HG03025 (cell line): Measurements from ENCODE around the gene CADPS2.

Experiments
- ATAC-seq: cut with Tn5 transposase; IDR thresholded peaks from one replicate; pipeline ENCODE4 v1.9.1; 2021; ENCODE audit warnings: mild to moderate bottlenecking, moderate library complexity; ENCODE audit not compliant: unreplicated experiment, low FRiP score

The CADPS2 gene

DNA sequence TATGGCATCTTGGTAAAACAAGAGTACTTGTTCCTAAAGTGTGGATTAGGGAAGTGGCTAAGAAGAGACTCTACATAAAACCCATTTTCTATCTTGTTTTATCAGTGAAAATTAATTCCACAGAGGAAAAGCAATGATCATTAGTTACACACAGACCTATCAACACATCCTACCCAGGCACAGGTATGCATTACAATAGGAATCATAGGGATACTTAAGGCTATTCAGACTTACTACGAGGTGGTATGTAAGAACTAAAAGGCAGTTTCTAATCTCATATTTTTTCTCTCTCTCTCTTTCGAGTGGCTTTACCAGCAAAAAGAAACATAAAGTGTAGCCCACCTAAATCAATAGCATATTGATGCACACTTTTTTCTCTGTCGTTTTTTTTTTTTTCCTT, 415.4 kb downstream of the CADPS2 start:
- no peak for ATAC-seq

DNA sequence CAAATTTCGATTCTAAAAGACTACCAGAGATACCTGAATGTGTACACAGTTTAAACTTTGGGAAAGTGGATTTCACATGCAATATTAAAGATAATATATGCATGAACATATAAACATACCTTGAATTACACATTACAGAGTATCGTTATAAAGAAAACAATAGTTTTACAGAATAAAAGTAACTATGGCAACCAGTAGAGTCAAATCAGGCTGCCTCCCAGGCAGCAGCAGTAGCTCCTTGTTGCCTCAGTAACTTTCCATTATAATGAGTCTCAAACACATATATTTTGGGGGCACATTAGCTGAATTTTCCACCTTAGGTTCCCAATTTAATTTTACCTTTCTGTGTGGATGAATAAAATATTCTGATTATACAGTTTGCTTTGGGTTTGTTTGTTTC, 417.3 kb downstream of the CADPS2 start:
- ATAC-seq, result no peak

GRCh38 chr7:122467661-122468449, 418.4 kb downstream of the CADPS2 start:
- no peak for ATAC-seq

DNA sequence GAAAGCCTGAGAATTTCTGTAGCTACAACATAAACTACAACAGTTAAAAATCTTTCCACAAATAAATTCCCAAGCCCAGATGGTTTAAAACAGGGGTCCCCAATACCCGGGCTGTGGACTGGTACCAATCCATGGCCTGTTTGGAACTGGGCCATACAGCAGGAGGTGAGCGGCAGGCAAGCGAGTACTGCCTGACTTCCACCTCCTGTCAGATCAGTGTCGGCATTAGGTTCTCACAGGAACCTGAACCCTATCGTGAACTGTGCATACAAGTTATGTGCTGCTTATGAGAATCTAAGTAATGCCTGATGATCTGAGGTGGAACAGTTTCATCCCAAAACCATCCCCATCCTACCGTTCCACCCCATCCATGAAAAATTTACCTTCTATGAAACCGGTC, 421.0 kb downstream of the CADPS2 start:
- ATAC-seq, result no peak

GRCh38 chr7:122463631-122464030, 422.6 kb downstream of the CADPS2 start:
- no peak for ATAC-seq

DNA sequence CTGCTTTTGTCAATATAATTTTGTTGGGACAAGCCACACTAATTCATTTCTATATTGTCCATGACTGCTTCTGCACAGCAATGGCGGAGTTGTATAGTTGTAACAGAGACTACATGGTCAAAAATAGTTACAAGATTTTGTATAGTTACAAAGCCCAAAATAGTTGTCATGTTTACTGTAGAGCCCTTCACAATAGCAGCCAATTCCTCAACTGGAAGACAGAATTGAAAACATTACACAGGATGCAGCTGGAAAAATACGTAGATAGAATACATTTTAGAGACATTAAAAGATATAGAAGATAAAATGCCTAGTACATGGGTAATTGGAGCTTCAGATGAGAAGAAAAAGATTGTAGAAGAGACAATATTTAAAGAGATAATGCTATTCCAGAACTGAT, 425.3 kb downstream of the CADPS2 start:
- ATAC-seq, result no peak

- no peak for ATAC-seq
Observed at GRCh38 chr7:122457969-122458368, 428.3 kb downstream of the CADPS2 start.

DNA sequence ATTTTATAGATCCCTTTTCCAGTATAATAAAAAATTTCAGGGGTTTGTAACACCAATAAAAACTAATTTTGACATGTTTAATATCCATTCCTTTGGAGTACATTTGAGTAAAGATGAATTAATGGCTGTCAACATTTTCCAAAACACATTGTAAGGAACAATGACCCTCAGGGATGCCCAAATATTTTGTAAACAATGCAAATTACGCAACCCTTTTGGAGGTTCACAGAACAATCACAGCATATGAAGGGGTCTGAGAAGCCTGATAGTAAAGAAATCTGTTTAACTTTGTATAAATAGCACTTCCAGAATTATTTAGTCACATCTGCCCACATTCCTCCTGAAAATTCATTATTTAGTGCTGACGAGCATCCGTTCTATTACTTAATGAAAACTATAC, 428.9 kb downstream of the CADPS2 start:
- ATAC-seq, result no peak

DNA sequence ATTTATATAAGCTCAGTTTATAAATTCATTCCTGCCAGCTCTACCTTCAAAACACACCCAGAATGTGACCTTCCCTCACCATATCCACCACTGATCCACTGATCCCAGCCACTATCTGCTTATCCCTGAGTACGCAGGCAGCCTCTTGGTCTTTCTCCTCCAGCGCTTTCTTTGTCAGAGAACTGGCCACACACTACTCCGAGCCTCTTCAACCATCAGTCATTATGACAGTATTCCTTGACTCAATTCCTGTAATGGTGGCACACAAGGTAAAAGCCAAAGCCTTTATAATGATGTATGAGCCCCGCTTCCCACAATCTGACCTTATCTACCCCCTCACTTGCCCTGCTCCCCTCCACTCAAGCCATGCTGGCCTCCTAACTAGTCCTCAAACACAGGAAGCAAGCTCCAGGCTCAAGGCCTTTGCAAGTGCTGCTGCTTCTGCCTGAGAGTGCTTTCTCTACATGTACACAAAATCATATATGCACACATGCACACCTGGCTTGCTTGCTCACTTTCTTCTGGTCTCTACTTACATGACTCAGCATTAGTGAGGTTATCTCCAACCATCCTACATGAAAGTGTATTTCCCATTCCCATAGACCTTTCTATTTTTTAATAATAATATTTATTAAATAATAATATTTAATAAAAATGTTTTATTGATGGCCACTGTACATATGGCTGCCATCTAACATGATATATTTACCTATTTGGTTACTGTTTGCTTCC, 431.3 kb downstream of the CADPS2 start:
- ATAC-seq, result no peak

GRCh38 chr7:122453432-122453831, 432.8 kb downstream of the CADPS2 start:
- ATAC-seq, result no peak

GRCh38 chr7:122448893-122449589, 437.2 kb downstream of the CADPS2 start:
- ATAC-seq, result no peak

DNA sequence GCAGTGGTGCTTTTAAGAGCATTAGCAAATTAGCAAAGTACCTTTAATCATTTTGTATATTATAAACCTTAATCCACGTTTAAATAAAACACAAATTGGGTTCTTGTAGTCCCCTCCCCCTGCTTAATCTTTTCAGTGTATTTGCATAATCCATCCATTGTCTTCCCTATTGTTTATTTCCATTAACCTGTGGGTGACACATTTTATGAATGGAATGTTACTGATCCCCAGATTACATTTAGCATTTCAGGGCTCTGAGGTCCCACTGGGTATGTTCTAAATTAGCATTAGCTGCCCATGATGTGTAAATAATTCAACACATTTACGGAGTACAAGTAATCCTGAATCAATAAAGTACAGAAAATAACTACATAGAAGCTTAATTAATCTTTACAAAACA, 443.3 kb downstream of the CADPS2 start:
- ATAC-seq, result no peak

GRCh38 chr7:122438492-122438891, 447.8 kb downstream of the CADPS2 start:
- ATAC-seq, result no peak

DNA sequence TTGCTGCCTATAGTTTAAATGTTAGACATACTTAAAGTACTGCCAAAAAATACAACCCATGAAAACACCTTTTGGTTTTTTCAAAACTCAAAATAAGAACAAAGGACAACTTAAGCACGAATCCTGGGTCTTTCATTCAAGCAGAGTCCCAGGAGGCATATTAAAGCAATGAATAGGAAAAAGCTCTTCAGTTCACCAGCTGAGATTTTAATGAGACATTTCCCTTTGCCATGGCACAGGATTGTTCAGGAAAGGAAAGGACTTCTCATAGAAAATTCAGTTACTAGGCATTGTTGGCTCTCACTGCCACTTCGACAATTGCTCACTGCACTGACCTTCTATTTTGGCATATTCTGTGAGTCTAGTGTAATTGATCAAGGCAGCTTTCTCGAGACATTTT, 448.3 kb downstream of the CADPS2 start:
- no peak for ATAC-seq

DNA sequence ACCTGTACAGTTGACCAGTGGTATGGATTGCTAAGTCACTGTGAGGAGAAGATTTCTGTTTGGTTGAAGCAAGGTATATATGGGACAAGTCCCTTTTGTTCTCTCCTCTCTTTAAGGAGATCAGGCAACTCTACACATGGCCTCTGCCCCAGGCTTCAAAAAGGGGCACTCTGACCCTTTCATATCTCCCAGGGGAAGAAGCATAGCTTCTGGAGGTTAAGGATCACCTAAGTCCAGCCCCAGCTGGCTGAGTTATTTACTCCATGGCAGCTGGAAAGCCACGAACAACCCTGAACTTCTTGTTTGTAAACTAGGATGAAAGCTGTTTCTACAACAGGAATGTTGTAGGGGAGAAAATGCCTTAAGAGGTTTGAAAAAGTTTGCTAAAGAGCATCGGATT, 452.5 kb downstream of the CADPS2 start:
- ATAC-seq, result no peak

- ATAC-seq, result no peak
Observed at GRCh38 chr7:122430710-122431109, 455.6 kb downstream of the CADPS2 start.

DNA sequence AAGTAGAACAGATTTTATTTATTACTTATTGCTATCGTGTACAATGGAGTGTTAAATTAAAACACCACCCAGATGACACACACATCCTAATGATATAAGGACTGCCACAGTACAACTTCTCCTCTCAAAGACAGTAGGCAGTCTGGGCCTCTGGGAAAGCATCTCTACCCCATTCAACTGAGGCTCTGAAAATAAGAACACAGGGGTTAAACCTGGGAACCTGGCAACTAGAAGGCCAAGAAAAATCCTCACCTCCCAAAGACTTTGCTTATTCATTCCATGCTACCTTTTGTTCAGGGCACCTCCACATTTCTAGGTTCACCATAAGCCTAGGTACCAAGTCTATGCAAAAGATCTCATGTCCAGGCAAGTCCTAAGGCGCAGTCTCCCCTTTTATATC, 456.3 kb downstream of the CADPS2 start:
- no peak for ATAC-seq

GRCh38 chr7:122425731-122426130, 460.5 kb downstream of the CADPS2 start:
- no peak for ATAC-seq

DNA sequence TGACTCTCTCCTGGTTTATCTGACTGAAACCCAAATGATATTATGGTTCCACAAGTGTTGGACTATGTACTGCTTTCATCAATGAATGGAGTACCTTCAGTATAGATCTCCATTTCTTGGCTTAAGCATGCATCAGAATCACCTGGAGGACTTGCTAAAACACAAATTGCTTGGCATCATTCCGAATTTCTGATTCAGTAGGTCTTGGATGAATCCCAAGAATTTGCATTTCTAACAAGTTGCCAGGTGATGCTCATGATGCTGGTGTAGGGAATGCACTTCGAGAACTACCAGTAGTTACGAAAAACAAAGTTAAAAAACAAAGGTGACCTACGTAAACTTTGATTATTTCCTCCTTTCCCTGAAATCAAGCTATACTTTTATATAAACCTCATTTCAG, 462.7 kb downstream of the CADPS2 start:
- no peak for ATAC-seq

- ATAC-seq, result no peak
Observed at GRCh38 chr7:122416336-122416735, 469.9 kb downstream of the CADPS2 start.

- no peak for ATAC-seq
Observed at GRCh38 chr7:122415510-122415909, 470.8 kb downstream of the CADPS2 start.
